ENCODE results near the gene GYG2. TPM values are rescaled to one million over a fixed set of nuclear protein-coding genes. Genes with fewer than 3 reads are reported as not detected.

Gene GYG2
- total and polyA plus RNA-seq, 2 donors from 2014 or later = 2.2 to 2.9 TPM

- intact Hi-C loops (cut with DNase I) = no loop called here
- no peak overlapping the region for H3K27ac ChIP-seq (ENCODE audit: low read depth in 2 of 2, low read length in 2 of 2)
- FAIRE-seq = peak; percentile 6
Measured at GRCh38 chrX:2908125-2908685, 79.5 kb downstream of the GYG2 start.

GRCh38 chrX:2910109-2910508, 81.4 kb downstream of the GYG2 start:
- FAIRE-seq (peak; percentile 99), DNase-seq (no peak)
- intact Hi-C loops (cut with DNase I) = no loop called here

More at GRCh38 chrX:2908125-2908685, 79.5 kb downstream of the GYG2 start:
- no peaks in the 10 kb centered on the region for H3K9me3 ChIP-seq (ENCODE audit: control insufficient read depth in 2 of 3, insufficient read depth in 1 of 3, low read length in 3 of 3)
- TF ChIP-seq CTCF (IDR thresholded peaks at IDR 0.05; ENCODE audit: borderline replicate concordance, extremely low read depth, insufficient read depth) = no peak
- H3K4me1 ChIP-seq (ENCODE audit: control insufficient read depth in 2 of 3, insufficient read depth in 2 of 3, low read depth in 1 of 3, low read length in 3 of 3) = no peaks in the 10 kb centered on the region
- no peak overlapping the region for H3K9ac ChIP-seq (ENCODE audit: low read length in 3 of 3)
- no peaks in the 10 kb centered on the region for H3K36me3 ChIP-seq (ENCODE audit: control insufficient read depth in 2 of 3, insufficient read depth in 3 of 3, low read length in 3 of 3)
- H3K27me3 ChIP-seq (ENCODE audit: control insufficient read depth, insufficient read depth, low read length) = no peaks in the 10 kb centered on the region
- H3K4me3 ChIP-seq (ENCODE audit: low read length in 3 of 3) = no peak overlapping the region
- DNase-seq = no peak

GRCh38 chrX:2913118-2913517, 84.4 kb downstream of the GYG2 start:
- Histone ChIP-seq H3K27ac (ENCODE audit: low read depth in 2 of 2, low read length in 2 of 2) (no peak overlapping the region), H3K27me3 (ENCODE audit: control insufficient read depth, insufficient read depth, low read length) (no peaks in the 10 kb centered on the region), H3K36me3 (ENCODE audit: control insufficient read depth in 2 of 3, insufficient read depth in 3 of 3, low read length in 3 of 3) (no peaks in the 10 kb centered on the region), H3K4me1 (ENCODE audit: control insufficient read depth in 2 of 3, insufficient read depth in 2 of 3, low read depth in 1 of 3, low read length in 3 of 3) (no peaks in the 10 kb centered on the region), H3K4me3 (ENCODE audit: low read length in 3 of 3) (no peak overlapping the region), H3K9me3 (ENCODE audit: control insufficient read depth in 2 of 3, insufficient read depth in 1 of 3, low read length in 3 of 3) (no peaks in the 10 kb centered on the region), H3K9ac (ENCODE audit: low read length in 3 of 3) (no peak overlapping the region)
- FAIRE-seq (no peak), DNase-seq (no peak)
- intact Hi-C loops (cut with DNase I) = no loop called here
- no peak for TF ChIP-seq CTCF (IDR thresholded peaks at IDR 0.05; ENCODE audit: borderline replicate concordance, extremely low read depth, insufficient read depth)

More at GRCh38 chrX:2910109-2910508, 81.4 kb downstream of the GYG2 start:
- Histone ChIP-seq H3K27me3 (ENCODE audit: control insufficient read depth, insufficient read depth, low read length) (no peaks in the 10 kb centered on the region), H3K27ac (ENCODE audit: low read depth in 2 of 2, low read length in 2 of 2) (no peak overlapping the region), H3K9me3 (ENCODE audit: control insufficient read depth in 2 of 3, insufficient read depth in 1 of 3, low read length in 3 of 3) (no peaks in the 10 kb centered on the region), H3K9ac (ENCODE audit: low read length in 3 of 3) (no peak overlapping the region), H3K4me1 (ENCODE audit: control insufficient read depth in 2 of 3, insufficient read depth in 2 of 3, low read depth in 1 of 3, low read length in 3 of 3) (no peaks in the 10 kb centered on the region), H3K36me3 (ENCODE audit: control insufficient read depth in 2 of 3, insufficient read depth in 3 of 3, low read length in 3 of 3) (no peaks in the 10 kb centered on the region), H3K4me3 (ENCODE audit: low read length in 3 of 3) (no peak overlapping the region)
- no peak for TF ChIP-seq CTCF (IDR thresholded peaks at IDR 0.05; ENCODE audit: borderline replicate concordance, extremely low read depth, insufficient read depth)

GRCh38 chrX:2917767-2918166, 89.0 kb downstream of the GYG2 start:
- FAIRE-seq (no peak), DNase-seq (no peak)
- no peak overlapping the region for H3K9ac ChIP-seq (ENCODE audit: low read length in 3 of 3)
- no peak for TF ChIP-seq CTCF (IDR thresholded peaks at IDR 0.05; ENCODE audit: borderline replicate concordance, extremely low read depth, insufficient read depth)
- H3K27ac ChIP-seq (ENCODE audit: low read depth in 2 of 2, low read length in 2 of 2) = no peak overlapping the region
- no peaks in the 10 kb centered on the region for H3K27me3 ChIP-seq (ENCODE audit: control insufficient read depth, insufficient read depth, low read length)
- H3K9me3 ChIP-seq (ENCODE audit: control insufficient read depth in 2 of 3, insufficient read depth in 1 of 3, low read length in 3 of 3) = no peaks in the 10 kb centered on the region
- intact Hi-C loops (cut with DNase I) = no loop called here
- no peaks in the 10 kb centered on the region for H3K4me1 ChIP-seq (ENCODE audit: control insufficient read depth in 2 of 3, insufficient read depth in 2 of 3, low read depth in 1 of 3, low read length in 3 of 3)
- H3K4me3 ChIP-seq (ENCODE audit: low read length in 3 of 3) = no peak overlapping the region
- peaks cover 0 to 5% (median 3%) of the 10 kb centered on the region in 3 donors for H3K36me3 ChIP-seq (ENCODE audit: control insufficient read depth in 2 of 3, insufficient read depth in 3 of 3, low read length in 3 of 3)
